Neuronal stem cell (in vitro differentiated cells): ENCODE data around the gene RRAGC.

Source experiments
- DNase-seq: peaks from one replicate; pipeline ENCODE4 v3.0.0-alpha.2; 2013; ENCODE audit warnings: low spot score
- H2AFZ ChIP-seq: one replicate; pipeline ENCODE4 v1.6.1; 2013; ENCODE audit warnings: mild to moderate bottlenecking, low read length, inconsistent platforms
- H2AK5ac ChIP-seq: 2 replicates; pipeline ENCODE4 v1.6.1; 2013; ENCODE audit warnings: low read depth, mild to moderate bottlenecking, inconsistent platforms, low read length, moderate library complexity, mixed read lengths
- H2BK120ac ChIP-seq: 2 replicates; pipeline ENCODE4 v1.6.1; 2013; ENCODE audit warnings: low read depth, mild to moderate bottlenecking, inconsistent platforms, low read length, moderate library complexity, mixed read lengths
- H2BK12ac ChIP-seq: one replicate; pipeline ENCODE4 v1.6.1; 2013; ENCODE audit warnings: low read length, inconsistent platforms
- H2BK15ac ChIP-seq: 2 replicates; pipeline ENCODE4 v1.6.1; 2013; ENCODE audit warnings: mild to moderate bottlenecking, low read length, inconsistent platforms, mixed read lengths
- H2BK5ac ChIP-seq: one replicate; pipeline ENCODE4 v1.6.1; 2013; ENCODE audit warnings: inconsistent platforms, mild to moderate bottlenecking, low read length, moderate library complexity
- H3K14ac ChIP-seq: one replicate; pipeline ENCODE4 v1.6.1; 2013; ENCODE audit warnings: low read length, inconsistent platforms
- H3K18ac ChIP-seq: 2 replicates; pipeline ENCODE4 v1.6.1; 2013; ENCODE audit warnings: low read length, inconsistent platforms
- H3K23ac ChIP-seq: 2 replicates; pipeline ENCODE4 v1.6.1; 2013; ENCODE audit warnings: low read depth, mild to moderate bottlenecking, mixed read lengths, low read length, inconsistent platforms; ENCODE audit not compliant: poor library complexity
- H3K27ac ChIP-seq: replicated peaks from 3 replicates; pipeline ENCODE4 v1.5.1; 2013; ENCODE audit warnings: low read length, inconsistent platforms
- H3K27me3 ChIP-seq, 3 experiments: 2 replicates each; pipeline ENCODE4 v1.6.1; 2013; ENCODE audit warnings: low read length in 3 of 3, mild to moderate bottlenecking in 2 of 3, inconsistent platforms in 1 of 3, low read depth in 1 of 3, mixed read lengths in 1 of 3, moderate library complexity in 1 of 3; ENCODE audit not compliant: control insufficient read depth in 3 of 3, insufficient read depth in 3 of 3
- H3K36me3 ChIP-seq, 2 donors: replicated peaks in 1 of 2; 2 replicates each; pipeline ENCODE4 v1.6.1; 2013; ENCODE audit warnings: low read length in 2 of 2; ENCODE audit not compliant: control insufficient read depth in 2 of 2, insufficient read depth in 2 of 2
- H3K4ac ChIP-seq: 2 replicates; pipeline ENCODE4 v1.6.1; 2013; ENCODE audit warnings: inconsistent platforms, mild to moderate bottlenecking, low read length, moderate library complexity
- H3K4me1 ChIP-seq, 2 donors: 1 replicate in 1 of 2; 2 replicates in 1 of 2; pipeline ENCODE4 v1.6.1; 2013; ENCODE audit warnings: low read length in 2 of 2, low read depth in 1 of 2; ENCODE audit not compliant: control insufficient read depth in 2 of 2, insufficient read depth in 1 of 2
- H3K4me2 ChIP-seq: one replicate; pipeline ENCODE4 v1.6.1; 2013; ENCODE audit warnings: mild to moderate bottlenecking, low read length, inconsistent platforms; ENCODE audit not compliant: insufficient read depth, poor library complexity, severe bottlenecking
- H3K4me3 ChIP-seq, 2 donors: 2 replicates each; pipeline ENCODE4 v1.5.1; 2013; ENCODE audit warnings: low read length in 2 of 2, mild to moderate bottlenecking in 2 of 2, inconsistent platforms in 1 of 2, moderate library complexity in 1 of 2
- H3K79me1 ChIP-seq: one replicate; pipeline ENCODE4 v1.6.1; 2013; ENCODE audit warnings: low read depth, mild to moderate bottlenecking, inconsistent platforms, low read length, moderate library complexity
- H3K9ac ChIP-seq: one replicate; pipeline ENCODE4 v1.6.1; 2013; ENCODE audit warnings: mild to moderate bottlenecking, low read depth, low read length, inconsistent platforms; ENCODE audit not compliant: poor library complexity
- H3K9me3 ChIP-seq, 2 donors: replicated peaks in 1 of 2; 2 replicates each; pipeline versions ENCODE3 to v1.6.1; 2013; ENCODE audit warnings: low read length in 2 of 2, mild to moderate bottlenecking in 2 of 2, inconsistent platforms in 1 of 2, low read depth in 1 of 2, mixed read lengths in 1 of 2, moderate library complexity in 1 of 2; ENCODE audit not compliant: control insufficient read depth in 2 of 2, insufficient read depth in 1 of 2
- H4K8ac ChIP-seq: one replicate; pipeline ENCODE4 v1.6.1; 2013; ENCODE audit warnings: low read depth, mild to moderate bottlenecking, inconsistent platforms, low read length, moderate library complexity
- H4K91ac ChIP-seq: one replicate; pipeline ENCODE4 v1.6.1; 2013; ENCODE audit warnings: low read length, low read depth, mild to moderate bottlenecking, inconsistent platforms; ENCODE audit not compliant: poor library complexity
- WGBS, 2 donors: extraction: QIAGEN DNeasy Blood & Tissue Kit; methylation state at CpG; one replicate each; pipeline ENCODE4 v1.1.7; 2013; ENCODE audit warnings: missing lambda C conversion rate in 2 of 2, mixed read lengths in 1 of 2; ENCODE audit not compliant: insufficient read length in 2 of 2, insufficient replicate concordance in 1 of 2; ENCODE audit errors: extremely low coverage in 2 of 2; 5-methylcytosine and 5-hydroxymethylcytosine counted together

The RRAGC gene

DNA sequence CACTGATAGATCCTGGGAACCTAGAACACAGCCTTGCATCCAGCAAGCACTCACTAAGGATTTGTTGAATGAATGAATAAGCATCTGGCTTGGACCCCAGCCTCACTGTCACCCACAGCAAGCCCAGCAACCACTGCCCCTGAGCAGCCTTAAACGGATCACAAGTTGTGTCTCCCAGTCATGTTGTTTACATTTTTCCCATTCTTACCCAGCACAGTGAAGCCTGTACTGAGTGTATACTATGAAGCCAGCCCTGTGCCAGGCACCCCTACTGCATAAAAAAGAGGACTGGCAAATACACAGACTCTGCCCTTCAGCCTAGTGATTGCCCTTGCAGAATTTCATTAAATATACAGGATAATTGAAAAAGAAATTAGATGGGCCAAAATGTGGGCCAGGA lies 30.2 kb downstream of the RRAGC start:
- Histone ChIP-seq H2BK12ac (no peak overlapping the region), H3K4me3 (no peak overlapping the region), H3K23ac (no peak overlapping the region), H3K27ac (no peak overlapping the region), H3K79me1 (no peaks in the 10 kb centered on the region), H4K8ac (no peak overlapping the region), H3K14ac (no peak overlapping the region), H3K27me3 (peaks cover 0 to 38% (median 0%) of the 10 kb centered on the region in 3 experiments), H2BK5ac (no peak overlapping the region), H3K4me1 (peaks cover 1 to 8% of the 10 kb centered on the region in 2 donors), H2AFZ (no peak overlapping the region), H4K91ac (no peak overlapping the region), H3K9ac (no peak overlapping the region), H2BK15ac (no peak overlapping the region), H3K18ac (no peak overlapping the region), H3K4me2 (no peak overlapping the region), H2BK120ac (no peak overlapping the region), H3K36me3 (no peaks in the 10 kb centered on the region), H3K9me3 (no peaks in the 10 kb centered on the region), H2AK5ac (no peak overlapping the region), H3K4ac (no peak overlapping the region)
- no CpG with 5 or more reads among the region's 1 CpG for WGBS, 2 donors
- DNase-seq = no peak

DNA sequence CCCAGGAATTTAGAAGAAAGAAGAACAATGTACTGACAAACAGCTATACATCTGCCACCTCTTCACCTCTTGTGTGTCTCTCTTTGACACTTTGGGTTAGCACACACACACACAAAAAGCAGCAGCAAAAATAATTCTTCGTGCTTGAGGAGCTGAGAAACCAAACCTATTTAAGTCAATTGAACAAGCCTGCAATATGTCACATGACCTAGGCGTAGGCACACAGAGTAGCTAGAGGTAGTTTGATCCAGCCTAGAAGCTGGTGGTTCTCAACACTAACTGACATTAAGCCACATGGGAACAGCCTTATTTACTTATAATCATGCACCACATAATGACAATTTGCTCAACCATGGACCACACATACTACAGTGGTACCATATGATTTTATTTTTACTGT lies 32.3 kb downstream of the RRAGC start:
- no peaks in the 10 kb centered on the region for H3K36me3 ChIP-seq
- H3K4me1 ChIP-seq = peaks cover under 1 to 8% of the 10 kb centered on the region in 2 donors
- no peak overlapping the region for H2AFZ ChIP-seq
- H2BK12ac ChIP-seq = no peak overlapping the region
- WGBS, 2 donors = no CpG with 5 or more reads among the region's 2 CpGs
- no peak overlapping the region for H4K8ac ChIP-seq
- no peak overlapping the region for H3K4ac ChIP-seq
- no peak overlapping the region for H3K9ac ChIP-seq
- H3K18ac ChIP-seq = no peak overlapping the region
- H3K79me1 ChIP-seq = no peaks in the 10 kb centered on the region
- no peak overlapping the region for H4K91ac ChIP-seq
- peaks cover 0 to 44% (median 0%) of the 10 kb centered on the region in 3 experiments for H3K27me3 ChIP-seq
- no peak overlapping the region for H2BK120ac ChIP-seq
- no peak for DNase-seq
- H3K14ac ChIP-seq = no peak overlapping the region
- no peak overlapping the region for H2BK15ac ChIP-seq
- no peaks in the 10 kb centered on the region for H3K9me3 ChIP-seq
- no peak overlapping the region for H3K23ac ChIP-seq
- H2AK5ac ChIP-seq = no peak overlapping the region
- H3K4me2 ChIP-seq = no peak overlapping the region
- no peak overlapping the region for H3K4me3 ChIP-seq
- H3K27ac ChIP-seq = no peak overlapping the region
- no peak overlapping the region for H2BK5ac ChIP-seq

DNA sequence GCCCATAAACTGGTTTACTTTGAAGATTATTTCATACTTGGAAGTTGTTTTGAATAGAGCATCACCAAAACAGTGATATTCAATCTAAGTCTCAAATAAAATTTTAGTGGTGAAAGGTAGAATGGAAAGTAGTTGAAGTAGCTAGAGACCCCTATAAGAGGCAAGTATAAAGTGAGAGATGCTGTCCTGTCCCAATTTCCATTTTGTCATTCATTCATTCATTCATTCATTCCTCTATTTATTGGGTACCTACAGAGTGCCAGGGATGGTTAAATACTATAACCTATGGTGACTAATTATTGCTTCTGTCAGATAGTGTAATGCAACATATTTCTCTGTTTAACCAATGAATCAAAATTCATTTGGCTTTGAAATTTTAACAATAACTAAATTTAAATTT lies 32.7 kb downstream of the RRAGC start:
- Histone ChIP-seq H3K4ac (no peak overlapping the region), H3K14ac (no peak overlapping the region), H4K8ac (no peak overlapping the region), H2AK5ac (no peak overlapping the region), H2BK15ac (no peak overlapping the region), H3K9ac (no peak overlapping the region), H3K9me3 (no peaks in the 10 kb centered on the region), H3K4me3 (no peak overlapping the region), H3K27ac (no peak overlapping the region), H3K36me3 (no peaks in the 10 kb centered on the region), H2BK120ac (no peak overlapping the region), H3K4me2 (no peak overlapping the region), H3K79me1 (no peaks in the 10 kb centered on the region), H4K91ac (no peak overlapping the region), H2AFZ (no peak overlapping the region), H3K27me3 (peaks cover 0 to 48% (median 0%) of the 10 kb centered on the region in 3 experiments), H3K23ac (no peak overlapping the region), H2BK5ac (no peak overlapping the region), H2BK12ac (no peak overlapping the region), H3K4me1 (peaks cover 5 to 10% of the 10 kb centered on the region in 2 donors), H3K18ac (no peak overlapping the region)
- no peak for DNase-seq

DNA sequence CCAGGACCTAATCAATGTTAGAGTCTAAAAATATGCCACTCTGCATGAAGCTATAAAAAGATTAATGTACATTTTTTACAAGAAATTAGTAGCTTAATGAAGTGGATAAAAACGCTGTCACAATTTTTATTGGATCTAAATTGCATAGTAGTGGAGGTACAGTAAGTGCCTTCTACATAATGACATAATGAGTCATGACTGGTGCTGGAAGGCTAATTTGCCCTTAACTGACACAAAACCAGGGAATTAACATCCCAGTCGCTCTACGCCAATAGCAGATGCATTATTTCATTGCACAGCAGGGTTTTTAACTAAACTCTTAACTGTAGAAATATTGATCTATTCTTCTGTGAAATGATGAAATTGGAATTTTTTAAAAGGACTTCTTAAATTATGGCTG lies 33.3 kb downstream of the RRAGC start:
- no peaks in the 10 kb centered on the region for H3K36me3 ChIP-seq
- H3K4me3 ChIP-seq = no peak overlapping the region
- no peak overlapping the region for H3K4me2 ChIP-seq
- no peak overlapping the region for H3K4ac ChIP-seq
- H2BK12ac ChIP-seq = no peak overlapping the region
- H3K27me3 ChIP-seq = peaks cover 0 to 55% (median 0%) of the 10 kb centered on the region in 3 experiments
- no CpG with 5 or more reads among the region's 3 CpGs for WGBS, 2 donors
- no peak overlapping the region for H3K27ac ChIP-seq
- no peak overlapping the region for H2AFZ ChIP-seq
- no peak overlapping the region for H2BK5ac ChIP-seq
- H3K14ac ChIP-seq = no peak overlapping the region
- no peak overlapping the region for H4K8ac ChIP-seq
- no peak overlapping the region for H2AK5ac ChIP-seq
- H3K4me1 ChIP-seq = peaks cover 5 to 10% of the 10 kb centered on the region in 2 donors
- no peak overlapping the region for H2BK15ac ChIP-seq
- no peak overlapping the region for H3K9ac ChIP-seq
- H3K18ac ChIP-seq = no peak overlapping the region
- no peak for DNase-seq
- H3K9me3 ChIP-seq = no peaks in the 10 kb centered on the region
- H4K91ac ChIP-seq = no peak overlapping the region
- no peak overlapping the region for H2BK120ac ChIP-seq
- H3K23ac ChIP-seq = no peak overlapping the region
- no peaks in the 10 kb centered on the region for H3K79me1 ChIP-seq
